GM23338 (cell line): ENCODE measurements around the gene ZNF200.

Experiments used
- CTCF ChIP-seq, 2 experiments: fragments of 200-600 bp in 1 of 2; sonication (generic) in 1 of 2; conservative IDR thresholded peaks; 2 replicates each; pipeline versions ENCODE4 v1.5.1 to v1.6.1; 2016 to 2017; ENCODE audit warnings: antibody characterized with exemption in 2 of 2, low read depth in 2 of 2, mild to moderate bottlenecking in 2 of 2, moderate library complexity in 1 of 2
- POLR2AphosphoS5 ChIP-seq: IDR thresholded peaks from 2 replicates; pipeline ENCODE4 v1.6.1; 2016; ENCODE audit warnings: antibody characterized with exemption, low read depth

GRCh38 chr16:3259836-3260235 is 24.9 kb upstream of the ZNF200 start:
- no peak for TF ChIP-seq POLR2AphosphoS5
- TF ChIP-seq CTCF (conservative IDR thresholded peaks at IDR 0.05; ENCODE audit: low read depth in 2 of 2), result no peak
